ENCODE data around the gene TNNI3.

Gene TNNI3

DNA sequence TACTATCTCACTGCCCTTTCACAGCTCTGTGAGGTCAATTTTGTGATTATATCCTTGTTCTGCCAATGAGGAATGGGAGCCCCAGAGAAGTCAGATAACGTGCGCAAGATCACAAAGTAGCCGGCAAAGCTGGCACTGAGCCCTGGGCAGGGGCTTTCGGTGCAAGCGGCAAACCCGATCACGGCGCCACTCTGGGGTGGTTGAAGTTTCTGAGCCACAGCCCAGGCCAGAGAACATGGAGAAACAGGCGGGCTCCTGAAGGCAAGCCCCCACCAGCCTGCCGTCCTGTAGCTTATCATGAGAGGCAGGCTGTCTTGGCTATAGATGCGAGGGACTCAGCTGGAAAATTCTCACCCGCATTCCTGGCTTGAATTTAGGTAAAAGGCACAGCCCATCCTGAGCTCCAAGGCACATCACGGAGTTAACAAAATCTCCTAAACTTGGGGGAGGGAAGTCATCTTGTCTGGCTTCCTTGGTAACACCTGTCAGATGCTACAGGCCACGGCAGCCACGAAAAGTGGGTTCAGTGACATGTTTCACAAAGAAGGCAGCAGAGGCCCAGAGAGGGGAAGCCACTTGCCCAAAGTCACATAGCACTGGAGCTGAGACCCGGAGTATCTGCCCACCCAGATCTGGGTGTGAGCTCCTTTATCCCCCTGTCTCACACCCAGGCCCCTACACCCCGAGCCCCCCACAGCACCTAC, 21.0 kb downstream of the TNNI3 start:
- Histone ChIP-seq H3K9me2 (replicated peaks; ENCODE audit: control insufficient read depth, low read length) (no peaks in the 10 kb centered on the region), H4K20me1 (ENCODE audit: control insufficient read depth, insufficient read depth, low read depth, low read length) (no peaks in the 10 kb centered on the region), H3K79me2 (ENCODE audit: control insufficient read depth, low read length) (no peaks in the 10 kb centered on the region), H3F3A (ENCODE audit: control insufficient read depth, insufficient read depth) (peaks cover 6% of the 10 kb centered on the region), H3K27me3 (ENCODE audit: control insufficient read depth, low read length) (peaks cover 5% of the 10 kb centered on the region; the same call in 1 of the 2 replicates), H3K4me2 (ENCODE audit: low read length) (no peak overlapping the region), H3K27ac (ENCODE audit: low read depth, low read length) (no peak overlapping the region), H3K9me3 (ENCODE audit: control insufficient read depth, insufficient read depth, low read length) (no peaks in the 10 kb centered on the region), H3K4me3 (ENCODE audit: low read length) (no peak overlapping the region), H3K36me3 (ENCODE audit: control insufficient read depth, low read length) (no peaks in the 10 kb centered on the region), H3K4me1 (ENCODE audit: control insufficient read depth, low read length) (peaks cover 26% of the 10 kb centered on the region)
- TF ChIP-seq, protein P1, sequence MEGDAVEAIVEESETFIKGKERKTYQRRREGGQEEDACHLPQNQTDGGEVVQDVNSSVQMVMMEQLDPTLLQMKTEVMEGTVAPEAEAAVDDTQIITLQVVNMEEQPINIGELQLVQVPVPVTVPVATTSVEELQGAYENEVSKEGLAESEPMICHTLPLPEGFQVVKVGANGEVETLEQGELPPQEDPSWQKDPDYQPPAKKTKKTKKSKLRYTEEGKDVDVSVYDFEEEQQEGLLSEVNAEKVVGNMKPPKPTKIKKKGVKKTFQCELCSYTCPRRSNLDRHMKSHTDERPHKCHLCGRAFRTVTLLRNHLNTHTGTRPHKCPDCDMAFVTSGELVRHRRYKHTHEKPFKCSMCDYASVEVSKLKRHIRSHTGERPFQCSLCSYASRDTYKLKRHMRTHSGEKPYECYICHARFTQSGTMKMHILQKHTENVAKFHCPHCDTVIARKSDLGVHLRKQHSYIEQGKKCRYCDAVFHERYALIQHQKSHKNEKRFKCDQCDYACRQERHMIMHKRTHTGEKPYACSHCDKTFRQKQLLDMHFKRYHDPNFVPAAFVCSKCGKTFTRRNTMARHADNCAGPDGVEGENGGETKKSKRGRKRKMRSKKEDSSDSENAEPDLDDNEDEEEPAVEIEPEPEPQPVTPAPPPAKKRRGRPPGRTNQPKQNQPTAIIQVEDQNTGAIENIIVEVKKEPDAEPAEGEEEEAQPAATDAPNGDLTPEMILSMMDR (IDR thresholded peaks at IDR 0.05; ENCODE audit: low read depth, low read length, poor library complexity, severe bottlenecking) = no peak
- TF ChIP-seq EZH2phosphoT487 (IDR thresholded peaks at IDR 0.05; ENCODE audit: borderline replicate concordance, low read length) = no peak

DNA sequence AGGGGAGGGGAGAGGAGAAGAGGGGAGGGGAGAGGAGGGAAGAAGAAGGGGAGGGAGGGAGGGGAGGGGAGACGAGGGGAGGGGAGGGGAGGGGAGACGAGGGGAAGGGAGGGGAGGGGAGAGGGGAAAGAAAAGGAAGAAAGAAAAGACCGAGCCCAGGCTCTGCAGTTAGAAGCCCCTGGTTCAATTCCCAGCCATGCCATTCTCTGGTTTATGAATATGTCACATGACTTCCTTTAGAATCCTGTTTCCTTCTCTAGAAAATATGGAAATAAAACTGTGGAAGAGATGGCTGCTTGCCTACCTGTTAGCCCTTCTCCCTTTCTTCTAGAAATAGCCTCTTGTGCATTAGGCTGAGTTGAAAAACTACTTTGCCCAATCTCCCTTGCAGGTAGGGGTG, 22.8 kb downstream of the TNNI3 start:
- no peaks in the 10 kb centered on the region for H3K79me2 ChIP-seq (ENCODE audit: control insufficient read depth, low read length)
- H3F3A ChIP-seq (ENCODE audit: control insufficient read depth, insufficient read depth) = peaks cover 6% of the 10 kb centered on the region
- H3K27me3 ChIP-seq (ENCODE audit: control insufficient read depth, low read length) = peaks cover 2% of the 10 kb centered on the region; the same call in 1 of the 2 replicates
- H3K9me3 ChIP-seq (ENCODE audit: control insufficient read depth, insufficient read depth, low read length) = no peaks in the 10 kb centered on the region
- H3K4me2 ChIP-seq (ENCODE audit: low read length) = no peak overlapping the region
- no peak overlapping the region for H3K4me3 ChIP-seq (ENCODE audit: low read length)
- H3K9me2 ChIP-seq (replicated peaks; ENCODE audit: control insufficient read depth, low read length) = no peaks in the 10 kb centered on the region
- H3K36me3 ChIP-seq (ENCODE audit: control insufficient read depth, low read length) = no peaks in the 10 kb centered on the region
- no peak for TF ChIP-seq EZH2phosphoT487 (IDR thresholded peaks at IDR 0.05; ENCODE audit: borderline replicate concordance, low read length)
- TF ChIP-seq, protein P1 (IDR thresholded peaks at IDR 0.05; ENCODE audit: low read depth, low read length, poor library complexity, severe bottlenecking) = no peak
- no peak overlapping the region for H3K27ac ChIP-seq (ENCODE audit: low read depth, low read length)
- H4K20me1 ChIP-seq (ENCODE audit: control insufficient read depth, insufficient read depth, low read depth, low read length) = no peaks in the 10 kb centered on the region
- peaks cover 26% of the 10 kb centered on the region for H3K4me1 ChIP-seq (ENCODE audit: control insufficient read depth, low read length)

DNA sequence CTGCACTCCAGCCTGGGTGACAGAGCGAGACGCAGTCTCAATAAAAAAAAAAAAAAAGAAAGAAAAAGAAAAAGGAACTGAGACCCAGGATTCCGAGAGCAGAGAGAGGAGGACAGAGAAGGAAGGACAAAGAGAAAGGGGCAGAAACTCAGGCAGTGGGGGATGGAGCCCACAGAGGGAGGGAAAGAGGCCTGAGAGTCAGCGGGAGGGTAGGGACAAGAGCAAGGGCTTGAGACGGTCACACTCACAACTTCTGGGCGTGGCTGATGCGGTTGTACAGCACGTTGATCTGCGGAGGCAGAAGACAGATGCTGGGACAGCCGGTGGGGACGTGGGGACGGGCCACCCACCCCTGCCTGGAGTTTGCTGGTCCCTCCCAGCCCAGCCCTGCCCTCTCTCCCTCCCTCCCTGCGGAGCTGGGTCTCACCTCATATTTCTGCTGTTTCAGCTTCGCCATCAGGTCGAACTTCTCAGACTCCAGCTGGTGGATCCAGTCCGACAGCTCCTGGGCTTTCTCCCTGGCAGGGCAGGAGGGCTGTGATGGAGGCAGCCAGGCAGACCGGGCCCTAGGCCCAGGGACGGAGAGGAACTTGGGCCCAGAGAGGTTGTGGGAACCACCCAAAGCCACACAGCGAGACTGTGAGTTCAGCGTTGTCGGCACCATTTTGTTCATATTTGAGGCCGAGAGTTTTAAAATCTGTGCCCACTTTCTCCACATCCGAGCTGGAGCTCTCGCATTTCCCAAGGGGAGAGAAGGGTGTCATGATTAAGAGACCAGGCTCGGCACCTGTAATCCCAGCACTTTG, 23.7 kb downstream of the TNNI3 start:
- Histone ChIP-seq H3K36me3 (ENCODE audit: control insufficient read depth, low read length) (no peaks in the 10 kb centered on the region), H3K9me3 (ENCODE audit: control insufficient read depth, insufficient read depth, low read length) (no peaks in the 10 kb centered on the region), H3K79me2 (ENCODE audit: control insufficient read depth, low read length) (no peaks in the 10 kb centered on the region), H3K9me2 (replicated peaks; ENCODE audit: control insufficient read depth, low read length) (no peaks in the 10 kb centered on the region), H3K4me3 (ENCODE audit: low read length) (peak overlapping the region; percentile 38), H3K4me1 (ENCODE audit: control insufficient read depth, low read length) (peaks cover 26% of the 10 kb centered on the region), H3K4me2 (ENCODE audit: low read length) (peak overlapping the region; percentile 69), H4K20me1 (ENCODE audit: control insufficient read depth, insufficient read depth, low read depth, low read length) (no peaks in the 10 kb centered on the region), H3F3A (ENCODE audit: control insufficient read depth, insufficient read depth) (peaks cover 6% of the 10 kb centered on the region), H3K27ac (ENCODE audit: low read depth, low read length) (peak overlapping the region; percentile 30; the same call in 1 of the 2 replicates), H3K27me3 (ENCODE audit: control insufficient read depth, low read length) (peaks cover 2% of the 10 kb centered on the region; the same call in 1 of the 2 replicates)
- no peak for TF ChIP-seq EZH2phosphoT487 (IDR thresholded peaks at IDR 0.05; ENCODE audit: borderline replicate concordance, low read length)
- TF ChIP-seq, protein P1 (IDR thresholded peaks at IDR 0.05; ENCODE audit: low read depth, low read length, poor library complexity, severe bottlenecking) = no peak

Data from DOHH2 (cell line).